ENCODE results near the gene SNRPE.

SNRPE gene

GRCh38 chr1:203861379-203862184 is at the start of gene SNRPE:
Gene SNRPE, plus strand, starts transcription at chr1:203861599. Its CDS starts 61 bp downstream, at chr1:203861660.
- peak within 1 kb of the TSS; percentile 89 for H3K4me3 ChIP-seq (ENCODE audit: low read depth, low read length)
- in situ Hi-C loops (cut with HindIII; ENCODE audit: low sequenced_read_pairs) = no loop called here
- peak; percentile 93 for TF ChIP-seq CTCF (IDR thresholded peaks at IDR 0.05; ENCODE audit: low read depth, low read length, missing control alignments)
- DNase-seq (ENCODE audit: low read depth) = peak; percentile 96

GRCh38 chr1:203813581-203814341 is 47.6 kb upstream of the SNRPE start:
- no peak for DNase-seq (ENCODE audit: low read depth)
- TF ChIP-seq CTCF (IDR thresholded peaks at IDR 0.05; ENCODE audit: low read depth, low read length, missing control alignments) = no peak
- H3K4me3 ChIP-seq (ENCODE audit: low read depth, low read length) = no peak overlapping the region
- in situ Hi-C loops (cut with HindIII; ENCODE audit: low sequenced_read_pairs) = no loop called here

- TF ChIP-seq CTCF (IDR thresholded peaks at IDR 0.05; ENCODE audit: low read depth, low read length, missing control alignments) = no peak
- H3K4me3 ChIP-seq (ENCODE audit: low read depth, low read length) = no peak overlapping the region
- in situ Hi-C loops (cut with HindIII; ENCODE audit: low sequenced_read_pairs) = no loop called here
- DNase-seq (ENCODE audit: low read depth) = no peak
Observed at GRCh38 chr1:203818399-203818798, 43.0 kb upstream of the SNRPE start.

GRCh38 chr1:203823306-203823705 is 38.1 kb upstream of the SNRPE start:
- TF ChIP-seq CTCF (IDR thresholded peaks at IDR 0.05; ENCODE audit: low read depth, low read length, missing control alignments) = no peak
- no peak overlapping the region for H3K4me3 ChIP-seq (ENCODE audit: low read depth, low read length)
- in situ Hi-C loops (cut with HindIII; ENCODE audit: low sequenced_read_pairs) = no loop called here
- DNase-seq (ENCODE audit: low read depth) = no peak

GRCh38 chr1:203826175-203826574 is 35.2 kb upstream of the SNRPE start:
- in situ Hi-C loops (cut with HindIII; ENCODE audit: low sequenced_read_pairs) = no loop called here
- TF ChIP-seq CTCF (IDR thresholded peaks at IDR 0.05; ENCODE audit: low read depth, low read length, missing control alignments) = no peak
- H3K4me3 ChIP-seq (ENCODE audit: low read depth, low read length) = no peak overlapping the region
- DNase-seq (ENCODE audit: low read depth) = no peak

GRCh38 chr1:203828002-203828401 is 33.4 kb upstream of the SNRPE start:
- in situ Hi-C loops (cut with HindIII; ENCODE audit: low sequenced_read_pairs) = no loop called here

More at GRCh38 chr1:203828002-203828401, 33.4 kb upstream of the SNRPE start:
- TF ChIP-seq CTCF (IDR thresholded peaks at IDR 0.05; ENCODE audit: low read depth, low read length, missing control alignments) = no peak
- no peak for DNase-seq (ENCODE audit: low read depth)
- no peak overlapping the region for H3K4me3 ChIP-seq (ENCODE audit: low read depth, low read length)

Data from astrocyte of the cerebellum (primary cell).